KOPT-K1 (cell line): ENCODE data around the gene ETV3L.

Source experiments
- H3K27ac ChIP-seq: fragments of 200-600 bp; sonication (generic); 2 replicates; pipeline ENCODE4 v1.5.1; 2016; ENCODE audit warnings: antibody characterized with exemption, mild to moderate bottlenecking, low read depth, low read length; ENCODE audit not compliant: poor library complexity, severe bottlenecking
- H3K36me3 ChIP-seq: fragments of 200-600 bp; sonication (generic); 2 replicates; pipeline ENCODE4 v1.5.1; 2017; ENCODE audit warnings: antibody characterized with exemption, mild to moderate bottlenecking, low read length, moderate library complexity; ENCODE audit not compliant: insufficient read depth
- H3K9me3 ChIP-seq: fragments of 200-600 bp; sonication (generic); 2 replicates; pipeline ENCODE4 v1.5.1; 2017; ENCODE audit warnings: antibody characterized with exemption, low read length, mild to moderate bottlenecking; ENCODE audit not compliant: insufficient read depth, poor library complexity, severe bottlenecking

ETV3L gene

GRCh38 chr1:157042846-157043245 is 56.8 kb downstream of the ETV3L start:
- no peaks in the 10 kb centered on the region for H3K36me3 ChIP-seq
- H3K27ac ChIP-seq: no peak overlapping the region
- peaks cover 3% of the 10 kb centered on the region for H3K9me3 ChIP-seq
